ENCODE results near the gene HM13. TPM values are rescaled to one million over a fixed set of nuclear protein-coding genes. Genes with fewer than 3 reads are reported as not detected.

Gene HM13
- polyA plus RNA-seq, 1 donor (not counting 4 experiments of a cell fraction or from before 2014, with no cell fraction given), result 127 TPM

GRCh38 chr20:31593221-31594001 is 79.2 kb downstream of the HM13 start:
- Histone ChIP-seq H3K27ac (ENCODE audit: control insufficient read depth, insufficient read depth, low read length) (peak overlapping the region; percentile 76), H3K79me2 (ENCODE audit: control insufficient read depth, insufficient read depth, low read length) (no peaks in the 10 kb centered on the region), H4K20me1 (ENCODE audit: control insufficient read depth, extremely low read depth, insufficient read depth, low read length) (no peaks in the 10 kb centered on the region), H3K27me3 (ENCODE audit: control insufficient read depth, extremely low read depth, insufficient read depth, low read length) (no peaks in the 10 kb centered on the region), H3K9me1 (ENCODE audit: control insufficient read depth, extremely low read depth, insufficient read depth, low read length) (peaks cover 2% of the 10 kb centered on the region), H2AFZ (ENCODE audit: control insufficient read depth, low read length) (no peak overlapping the region), H3K4me1 (ENCODE audit: control insufficient read depth, extremely low read depth, insufficient read depth, low read length) (peaks cover 29% of the 10 kb centered on the region), H3K9ac (ENCODE audit: control insufficient read depth, extremely low read depth, insufficient read depth, low read length) (peak overlapping the region; percentile 56), H3K36me3 (ENCODE audit: control insufficient read depth in 2 of 2, extremely low read depth in 1 of 2, insufficient read depth in 2 of 2, low read length in 2 of 2) (no peaks in the 10 kb centered on the region), H3K4me2 (ENCODE audit: control insufficient read depth, extremely low read depth, insufficient read depth, low read depth, low read length) (peak overlapping the region; percentile 62), H3K4me3 (ENCODE audit: control insufficient read depth in 2 of 3, extremely low read depth in 1 of 3, insufficient read depth in 2 of 3, low read depth in 1 of 3, low read length in 3 of 3) (no peak overlapping the region), H3K9me3 (ENCODE audit: control insufficient read depth, low read depth, low read length) (no peaks in the 10 kb centered on the region)
- TF ChIP-seq EZH2 (IDR thresholded peaks at IDR 0.05; ENCODE audit: low read length) (no peak), CTCF (optimal IDR thresholded peaks at IDR 0.05 in 1 of 3, IDR thresholded peaks at IDR 0.05 in 1 of 3, conservative IDR thresholded peaks at IDR 0.05 in 1 of 3; ENCODE audit: extremely low read depth in 1 of 3, insufficient read depth in 2 of 3, low read length in 3 of 3) (no peak)
- dilution Hi-C loops (cut with MboI; ENCODE audit: extremely low pct_ligation_motif_present, low sequenced_read_pairs), result no loop called here
- no peak for FAIRE-seq
- peak; percentile 99 for DNase-seq (ENCODE audit: low read depth, low spot score)

- H2AFZ ChIP-seq (ENCODE audit: control insufficient read depth, low read length), result no peak overlapping the region
- H3K9me1 ChIP-seq (ENCODE audit: control insufficient read depth, extremely low read depth, insufficient read depth, low read length), result peaks cover 2% of the 10 kb centered on the region
- peak overlapping the region; percentile 56 for H3K9ac ChIP-seq (ENCODE audit: control insufficient read depth, extremely low read depth, insufficient read depth, low read length)
- H3K4me2 ChIP-seq (ENCODE audit: control insufficient read depth, extremely low read depth, insufficient read depth, low read depth, low read length), result peak overlapping the region; percentile 62
- dilution Hi-C loops (cut with MboI; ENCODE audit: extremely low pct_ligation_motif_present, low sequenced_read_pairs), result no loop called here
- H3K4me3 ChIP-seq (ENCODE audit: control insufficient read depth in 2 of 3, extremely low read depth in 1 of 3, insufficient read depth in 2 of 3, low read depth in 1 of 3, low read length in 3 of 3), result no peak overlapping the region
- FAIRE-seq (no peak), DNase-seq (ENCODE audit: low read depth, low spot score) (no peak)
- no peaks in the 10 kb centered on the region for H4K20me1 ChIP-seq (ENCODE audit: control insufficient read depth, extremely low read depth, insufficient read depth, low read length)
- peaks cover 29% of the 10 kb centered on the region for H3K4me1 ChIP-seq (ENCODE audit: control insufficient read depth, extremely low read depth, insufficient read depth, low read length)
- H3K9me3 ChIP-seq (ENCODE audit: control insufficient read depth, low read depth, low read length), result no peaks in the 10 kb centered on the region
- H3K79me2 ChIP-seq (ENCODE audit: control insufficient read depth, insufficient read depth, low read length), result no peaks in the 10 kb centered on the region
- peak overlapping the region; percentile 76 for H3K27ac ChIP-seq (ENCODE audit: control insufficient read depth, insufficient read depth, low read length)
- TF ChIP-seq EZH2 (IDR thresholded peaks at IDR 0.05; ENCODE audit: low read length) (no peak), CTCF (optimal IDR thresholded peaks at IDR 0.05 in 1 of 3, IDR thresholded peaks at IDR 0.05 in 1 of 3, conservative IDR thresholded peaks at IDR 0.05 in 1 of 3; ENCODE audit: extremely low read depth in 1 of 3, insufficient read depth in 2 of 3, low read length in 3 of 3) (no peak)
- no peaks in the 10 kb centered on the region for H3K36me3 ChIP-seq (ENCODE audit: control insufficient read depth in 2 of 2, extremely low read depth in 1 of 2, insufficient read depth in 2 of 2, low read length in 2 of 2)
- H3K27me3 ChIP-seq (ENCODE audit: control insufficient read depth, extremely low read depth, insufficient read depth, low read length), result no peaks in the 10 kb centered on the region
Observed at GRCh38 chr20:31594002-31594557, 79.8 kb downstream of the HM13 start.
